GM19438 (cell line): ENCODE data around the gene COBLL1.

Experiments
- ATAC-seq: cut with Tn5 transposase; IDR thresholded peaks from one replicate; pipeline ENCODE4 v1.9.1; 2021; ENCODE audit warnings: low read depth; ENCODE audit not compliant: unreplicated experiment

The COBLL1 gene

GRCh38 chr2:164693834-164694233, 147.8 kb downstream of the COBLL1 start:
- ATAC-seq: no peak

- no peak for ATAC-seq
Measured at GRCh38 chr2:164693390-164693789, 148.2 kb downstream of the COBLL1 start.

GRCh38 chr2:164692958-164693357, 148.7 kb downstream of the COBLL1 start:
- no peak for ATAC-seq

- ATAC-seq: no peak
Measured at GRCh38 chr2:164692114-164692513, 149.5 kb downstream of the COBLL1 start.

GRCh38 chr2:164691346-164691887, 150.2 kb downstream of the COBLL1 start:
- no peak for ATAC-seq

GRCh38 chr2:164690361-164690760, 151.3 kb downstream of the COBLL1 start:
- no peak for ATAC-seq

- no peak for ATAC-seq
Measured at GRCh38 chr2:164688896-164689419, 152.7 kb downstream of the COBLL1 start.

GRCh38 chr2:164681009-164681408, 160.6 kb downstream of the COBLL1 start:
- no peak for ATAC-seq

- no peak for ATAC-seq
Measured at GRCh38 chr2:164678631-164679149, 162.9 kb downstream of the COBLL1 start.

GRCh38 chr2:164677733-164678132, 163.9 kb downstream of the COBLL1 start:
- no peak for ATAC-seq

- ATAC-seq: no peak
Measured at GRCh38 chr2:164677271-164677670, 164.4 kb downstream of the COBLL1 start.

- no peak for ATAC-seq
Measured at GRCh38 chr2:164675687-164676086, 165.9 kb downstream of the COBLL1 start.

- no peak for ATAC-seq
Measured at GRCh38 chr2:164675027-164675426, 166.6 kb downstream of the COBLL1 start.

- no peak for ATAC-seq
Measured at GRCh38 chr2:164671664-164672396, 169.8 kb downstream of the COBLL1 start.

- no peak for ATAC-seq
Measured at GRCh38 chr2:164669291-164669690, 172.3 kb downstream of the COBLL1 start.

GRCh38 chr2:164667566-164667965, 174.1 kb downstream of the COBLL1 start:
- no peak for ATAC-seq

GRCh38 chr2:164664070-164664469, 177.6 kb downstream of the COBLL1 start:
- no peak for ATAC-seq

- ATAC-seq: no peak
Measured at GRCh38 chr2:164662868-164663631, 178.6 kb downstream of the COBLL1 start.

- no peak for ATAC-seq
Measured at GRCh38 chr2:164662066-164662465, 179.6 kb downstream of the COBLL1 start.

- ATAC-seq: no peak
Measured at GRCh38 chr2:164661349-164661748, 180.3 kb downstream of the COBLL1 start.

GRCh38 chr2:164657129-164657528, 184.5 kb downstream of the COBLL1 start:
- ATAC-seq: no peak
